Measurements from ENCODE around the gene OPRL1. TPM values are rescaled to one million over a fixed set of nuclear protein-coding genes. Genes with fewer than 3 reads are reported as not detected.

OPRL1 gene
- total and polyA plus RNA-seq, 2 of the 8 experiments (the other 6 are each of a cell fraction or from before 2014, with no cell fraction given): 0.63 to 0.98 TPM

GRCh38 chr20:64105846-64106434 is 26.1 kb downstream of the OPRL1 start (continued):
- no peak for TF ChIP-seq TBP (IDR thresholded peaks at IDR 0.05; ENCODE audit: low read depth, low read length)
- TF ChIP-seq EGR1 (IDR thresholded peaks at IDR 0.05; ENCODE audit: borderline replicate concordance, low read depth, low read length): no peak
- TF ChIP-seq, protein P1, sequence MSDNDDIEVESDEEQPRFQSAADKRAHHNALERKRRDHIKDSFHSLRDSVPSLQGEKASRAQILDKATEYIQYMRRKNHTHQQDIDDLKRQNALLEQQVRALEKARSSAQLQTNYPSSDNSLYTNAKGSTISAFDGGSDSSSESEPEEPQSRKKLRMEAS (IDR thresholded peaks at IDR 0.05): no peak
- no peak for TF ChIP-seq TAF1 (IDR thresholded peaks at IDR 0.05; ENCODE audit: low read depth, low read length)
- TF ChIP-seq SP2 (IDR thresholded peaks at IDR 0.05; ENCODE audit: low read length): no peak
- TF ChIP-seq SIRT6 (IDR thresholded peaks at IDR 0.05; ENCODE audit: low read length): no peak
- TF ChIP-seq FOSL1 (IDR thresholded peaks at IDR 0.05; ENCODE audit: insufficient read depth, low read depth, low read length): no peak
